HL-60 (cell line): Measurements from ENCODE around the gene AKR1E2.

ENCODE experiments used
- DNase-seq, 2 experiments: peaks; one replicate each; pipeline ENCODE4 v3.0.0-alpha.2; 2010 to 2020; ENCODE audit warnings: low read depth in 1 of 2, low spot score in 1 of 2
- H3K27ac ChIP-seq: fragments of 250-450 bp; sonication (Bioruptor Pico); replicated peaks from 2 replicates; pipeline ENCODE4 v1.5.1; 2020; ENCODE audit warnings: mild to moderate bottlenecking, moderate library complexity
- H3K27me3 ChIP-seq: fragments of 250-450 bp; sonication (Bioruptor Pico); 2 replicates; pipeline ENCODE4 v1.5.1; 2021; ENCODE audit warnings: mild to moderate bottlenecking, moderate library complexity; ENCODE audit not compliant: insufficient read depth, poor library complexity, severe bottlenecking
- H3K4me3 ChIP-seq: replicated peaks from 2 replicates; pipeline ENCODE4 v1.5.1; 2011; ENCODE audit warnings: mild to moderate bottlenecking, control low read depth, low read length; ENCODE audit not compliant: insufficient read depth
- GABPA ChIP-seq: IDR thresholded peaks from 2 replicates; pipeline ENCODE4 v1.6.1; 2012; ENCODE audit warnings: low read depth
- POLR2AphosphoS5 ChIP-seq: IDR thresholded peaks from 2 replicates; pipeline ENCODE4 v1.6.1; 2012; ENCODE audit warnings: low read depth
- SPI1 ChIP-seq: IDR thresholded peaks from 2 replicates; pipeline ENCODE4 v1.6.1; 2012; ENCODE audit warnings: low read depth, mild to moderate bottlenecking, borderline replicate concordance
- TF ChIP-seq, protein P1 (sequence below): IDR thresholded peaks from one replicate; pipeline ENCODE4 v1.5.1; 2011; ENCODE audit warnings: low read length, control low read depth, inconsistent platforms; ENCODE audit not compliant: insufficient read depth
- TF ChIP-seq, protein P2 (sequence below): IDR thresholded peaks from 2 replicates; pipeline ENCODE4 v1.6.1; 2012; ENCODE audit warnings: low read depth; ENCODE audit not compliant: insufficient replicate concordance

The AKR1E2 gene

DNA sequence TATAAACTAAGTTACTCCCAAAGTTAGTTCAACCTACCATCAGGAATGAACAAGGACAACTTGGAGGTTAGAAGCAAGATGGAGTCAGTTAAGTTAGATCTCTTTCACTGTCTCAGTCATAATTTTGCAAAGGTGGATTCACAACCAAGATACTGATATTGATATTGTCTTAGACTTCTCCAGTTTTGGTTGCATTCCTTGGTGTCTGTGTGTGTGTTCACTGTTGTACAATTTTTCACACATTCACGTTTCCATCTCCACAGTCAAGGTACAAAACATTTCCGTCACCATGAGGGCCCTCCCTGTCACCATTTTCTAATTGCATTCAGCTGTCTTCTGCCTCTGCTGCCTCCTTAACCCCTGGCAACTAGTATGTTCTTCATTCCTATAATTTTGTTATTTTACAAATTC is 41.1 kb downstream of the AKR1E2 start:
- DNase-seq: no peak
- H3K4me3 ChIP-seq: no peak overlapping the region
- no peak overlapping the region for H3K27ac ChIP-seq
- TF ChIP-seq POLR2AphosphoS5: no peak
- TF ChIP-seq, protein P1, sequence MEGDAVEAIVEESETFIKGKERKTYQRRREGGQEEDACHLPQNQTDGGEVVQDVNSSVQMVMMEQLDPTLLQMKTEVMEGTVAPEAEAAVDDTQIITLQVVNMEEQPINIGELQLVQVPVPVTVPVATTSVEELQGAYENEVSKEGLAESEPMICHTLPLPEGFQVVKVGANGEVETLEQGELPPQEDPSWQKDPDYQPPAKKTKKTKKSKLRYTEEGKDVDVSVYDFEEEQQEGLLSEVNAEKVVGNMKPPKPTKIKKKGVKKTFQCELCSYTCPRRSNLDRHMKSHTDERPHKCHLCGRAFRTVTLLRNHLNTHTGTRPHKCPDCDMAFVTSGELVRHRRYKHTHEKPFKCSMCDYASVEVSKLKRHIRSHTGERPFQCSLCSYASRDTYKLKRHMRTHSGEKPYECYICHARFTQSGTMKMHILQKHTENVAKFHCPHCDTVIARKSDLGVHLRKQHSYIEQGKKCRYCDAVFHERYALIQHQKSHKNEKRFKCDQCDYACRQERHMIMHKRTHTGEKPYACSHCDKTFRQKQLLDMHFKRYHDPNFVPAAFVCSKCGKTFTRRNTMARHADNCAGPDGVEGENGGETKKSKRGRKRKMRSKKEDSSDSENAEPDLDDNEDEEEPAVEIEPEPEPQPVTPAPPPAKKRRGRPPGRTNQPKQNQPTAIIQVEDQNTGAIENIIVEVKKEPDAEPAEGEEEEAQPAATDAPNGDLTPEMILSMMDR: no peak
- TF ChIP-seq SPI1: no peak
- TF ChIP-seq, protein P2, sequence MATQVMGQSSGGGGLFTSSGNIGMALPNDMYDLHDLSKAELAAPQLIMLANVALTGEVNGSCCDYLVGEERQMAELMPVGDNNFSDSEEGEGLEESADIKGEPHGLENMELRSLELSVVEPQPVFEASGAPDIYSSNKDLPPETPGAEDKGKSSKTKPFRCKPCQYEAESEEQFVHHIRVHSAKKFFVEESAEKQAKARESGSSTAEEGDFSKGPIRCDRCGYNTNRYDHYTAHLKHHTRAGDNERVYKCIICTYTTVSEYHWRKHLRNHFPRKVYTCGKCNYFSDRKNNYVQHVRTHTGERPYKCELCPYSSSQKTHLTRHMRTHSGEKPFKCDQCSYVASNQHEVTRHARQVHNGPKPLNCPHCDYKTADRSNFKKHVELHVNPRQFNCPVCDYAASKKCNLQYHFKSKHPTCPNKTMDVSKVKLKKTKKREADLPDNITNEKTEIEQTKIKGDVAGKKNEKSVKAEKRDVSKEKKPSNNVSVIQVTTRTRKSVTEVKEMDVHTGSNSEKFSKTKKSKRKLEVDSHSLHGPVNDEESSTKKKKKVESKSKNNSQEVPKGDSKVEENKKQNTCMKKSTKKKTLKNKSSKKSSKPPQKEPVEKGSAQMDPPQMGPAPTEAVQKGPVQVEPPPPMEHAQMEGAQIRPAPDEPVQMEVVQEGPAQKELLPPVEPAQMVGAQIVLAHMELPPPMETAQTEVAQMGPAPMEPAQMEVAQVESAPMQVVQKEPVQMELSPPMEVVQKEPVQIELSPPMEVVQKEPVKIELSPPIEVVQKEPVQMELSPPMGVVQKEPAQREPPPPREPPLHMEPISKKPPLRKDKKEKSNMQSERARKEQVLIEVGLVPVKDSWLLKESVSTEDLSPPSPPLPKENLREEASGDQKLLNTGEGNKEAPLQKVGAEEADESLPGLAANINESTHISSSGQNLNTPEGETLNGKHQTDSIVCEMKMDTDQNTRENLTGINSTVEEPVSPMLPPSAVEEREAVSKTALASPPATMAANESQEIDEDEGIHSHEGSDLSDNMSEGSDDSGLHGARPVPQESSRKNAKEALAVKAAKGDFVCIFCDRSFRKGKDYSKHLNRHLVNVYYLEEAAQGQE: no peak
- no peak for TF ChIP-seq GABPA
- H3K27me3 ChIP-seq: no peaks in the 10 kb centered on the region

DNA sequence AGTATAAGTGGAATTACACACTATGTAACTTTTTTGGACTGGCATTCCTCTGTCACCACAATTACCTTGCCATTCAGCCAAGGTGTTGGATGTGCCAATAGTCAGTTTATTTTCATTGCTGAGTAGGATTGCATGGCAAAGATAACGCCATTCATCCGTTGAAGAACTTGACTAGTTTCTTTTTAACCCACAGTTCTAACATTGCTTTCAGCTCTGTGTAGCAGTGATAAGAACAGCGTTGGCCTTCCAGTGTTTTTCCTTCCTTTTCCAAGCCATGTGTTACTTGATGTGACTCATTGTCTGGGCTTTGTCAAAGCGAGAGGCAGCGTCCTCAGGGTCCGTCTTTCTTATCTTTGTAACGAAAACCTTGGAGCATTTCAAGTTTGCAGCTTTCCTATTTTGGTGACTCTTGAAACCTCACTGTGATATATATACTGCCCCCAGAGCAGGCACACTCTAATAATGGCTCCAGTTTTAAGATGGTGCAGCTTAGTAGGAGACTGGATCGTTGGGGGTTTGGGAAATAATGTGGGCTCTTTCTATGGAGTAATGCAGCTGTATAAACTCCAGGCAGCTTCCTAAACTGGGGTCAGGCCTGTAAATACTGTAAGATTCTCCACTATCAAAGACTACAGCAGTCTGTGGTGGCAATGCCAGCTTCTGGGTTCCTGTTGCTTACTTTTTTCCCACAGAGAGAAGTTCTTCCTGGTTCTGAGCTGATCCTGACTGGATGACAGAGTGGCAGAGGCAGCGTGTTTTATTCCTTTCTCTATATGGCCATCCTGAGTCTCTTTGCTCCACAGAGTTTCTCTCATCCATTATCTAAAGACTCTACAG is 41.7 kb downstream of the AKR1E2 start:
- Histone ChIP-seq H3K4me3 (no peak overlapping the region), H3K27ac (no peak overlapping the region), H3K27me3 (no peaks in the 10 kb centered on the region)
- DNase-seq: no peak
- TF ChIP-seq, protein P2: no peak
- TF ChIP-seq POLR2AphosphoS5: no peak
- no peak for TF ChIP-seq GABPA
- no peak for TF ChIP-seq SPI1
- TF ChIP-seq, protein P1: no peak

DNA sequence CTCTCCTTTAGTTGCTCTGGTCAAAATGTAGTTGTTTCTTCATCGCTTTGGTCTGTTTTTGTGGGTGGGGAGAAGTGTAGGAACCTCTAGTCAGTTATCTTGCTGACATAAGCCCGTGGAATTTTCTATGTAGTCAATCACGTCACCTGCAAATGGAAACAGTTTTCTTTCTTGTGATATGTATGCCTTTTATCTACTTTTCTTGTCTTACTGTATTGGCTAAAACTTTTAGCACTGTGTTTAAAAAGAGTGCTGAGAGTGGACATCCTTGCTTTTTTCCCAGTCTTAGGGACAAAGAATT is 42.3 kb downstream of the AKR1E2 start:
- Histone ChIP-seq H3K4me3 (no peak overlapping the region), H3K27me3 (no peaks in the 10 kb centered on the region), H3K27ac (no peak overlapping the region)
- DNase-seq: no peak
- TF ChIP-seq SPI1: no peak
- TF ChIP-seq GABPA: no peak
- TF ChIP-seq, protein P1: no peak
- TF ChIP-seq, protein P2: no peak
